Hepatocyte (in vitro differentiated cells): ENCODE measurements around the gene DEPDC5. TPM values are rescaled to one million over a fixed set of nuclear protein-coding genes. Genes with fewer than 3 reads are reported as not detected.
A peak's percentile ranks its signal among the peaks of the same experiment; 100 is the strongest.

Experiments
- DNase-seq: peaks from one replicate; pipeline ENCODE4 v3.0.0-alpha.2; 2016; ENCODE audit warnings: low spot score
- H2AFZ ChIP-seq: fragments of 200-600 bp; sonication (generic); 2 replicates; pipeline ENCODE4 v1.6.0; 2016; ENCODE audit warnings: antibody characterized with exemption, mild to moderate bottlenecking
- H3K27ac ChIP-seq: fragments of 200-600 bp; sonication (generic); 2 replicates; pipeline ENCODE4 v1.5.1; 2016; ENCODE audit warnings: mild to moderate bottlenecking
- H3K27me3 ChIP-seq: fragments of 200-600 bp; sonication (generic); 2 replicates; pipeline ENCODE4 v1.6.1; 2016
- H3K36me3 ChIP-seq: fragments of 200-600 bp; sonication (generic); replicated peaks from 2 replicates; pipeline ENCODE4 v1.5.1; 2016; ENCODE audit warnings: low read depth; ENCODE audit not compliant: insufficient read depth
- H3K4me1 ChIP-seq: fragments of 200-600 bp; sonication (generic); 2 replicates; pipeline ENCODE4 v1.5.1; 2016; ENCODE audit warnings: mild to moderate bottlenecking, moderate library complexity; ENCODE audit not compliant: insufficient read depth
- H3K4me2 ChIP-seq: fragments of 200-600 bp; sonication (generic); 2 replicates; pipeline ENCODE4 v1.6.0; 2016
- H3K4me3 ChIP-seq: fragments of 200-600 bp; sonication (generic); 2 replicates; pipeline ENCODE4 v1.5.1; 2016; ENCODE audit warnings: mild to moderate bottlenecking
- H3K79me2 ChIP-seq: fragments of 200-600 bp; sonication (generic); 2 replicates; pipeline ENCODE4 v1.6.0; 2017; ENCODE audit warnings: mild to moderate bottlenecking
- H3K9me2 ChIP-seq: fragments of 200-600 bp; sonication (generic); replicated peaks from 2 replicates; pipeline ENCODE4 v1.6.0; 2017; ENCODE audit warnings: mild to moderate bottlenecking; ENCODE audit not compliant: insufficient read depth
- H3K9me3 ChIP-seq: fragments of 200-600 bp; sonication (generic); 2 replicates; pipeline ENCODE4 v1.5.1; 2016; ENCODE audit warnings: low read depth, mild to moderate bottlenecking
- H4K20me1 ChIP-seq: fragments of 200-600 bp; sonication (generic); 2 replicates; pipeline ENCODE4 v1.6.0; 2016; ENCODE audit warnings: mild to moderate bottlenecking; ENCODE audit not compliant: insufficient read depth, poor library complexity, severe bottlenecking
- CTCF ChIP-seq: fragments of 200-600 bp; sonication (generic); IDR thresholded peaks from 2 replicates; pipeline ENCODE4 v1.5.1; 2016; ENCODE audit warnings: antibody characterized with exemption, mild to moderate bottlenecking; ENCODE audit not compliant: poor library complexity
- EZH2 ChIP-seq: fragments of 200-600 bp; sonication (generic); IDR thresholded peaks from 2 replicates; pipeline ENCODE4 v1.6.1; 2016; ENCODE audit warnings: antibody characterized with exemption, mild to moderate bottlenecking, borderline replicate concordance
- EZH2phosphoT487 ChIP-seq: fragments of 200-600 bp; sonication (generic); IDR thresholded peaks from one replicate; pipeline ENCODE4 v1.6.1; 2018; ENCODE audit warnings: antibody characterized with exemption, mild to moderate bottlenecking, low read depth, moderate library complexity; ENCODE audit not compliant: unreplicated experiment, severe bottlenecking
- WGBS: methylation state at CpG from one replicate; pipeline ENCODE4 v1.1.6; 2016; ENCODE audit warnings: low lambda C conversion rate; ENCODE audit errors: missing lambda C conversion rate; 5-methylcytosine and 5-hydroxymethylcytosine counted together
- polyA plus RNA-seq: library from polyadenylated mRNA; unstranded; fragments of >200 nt; fragmentation: Nextera tagmentation; extraction: Ambion mirVana; gene quantifications from 2 replicates; pipeline ENCODE4 v1.2.1, GENCODE V29; 2016
- total RNA-seq: library from RNA; depleted of rRNA; stranded (reverse); fragments of >200 nt; gene quantifications from 2 replicates; pipeline ENCODE4 v1.2.3, GENCODE V29; 2014

Gene DEPDC5
- total and polyA plus RNA-seq, 2 experiments from 2014 or later: 12.9 to 14.5 TPM

DNA sequence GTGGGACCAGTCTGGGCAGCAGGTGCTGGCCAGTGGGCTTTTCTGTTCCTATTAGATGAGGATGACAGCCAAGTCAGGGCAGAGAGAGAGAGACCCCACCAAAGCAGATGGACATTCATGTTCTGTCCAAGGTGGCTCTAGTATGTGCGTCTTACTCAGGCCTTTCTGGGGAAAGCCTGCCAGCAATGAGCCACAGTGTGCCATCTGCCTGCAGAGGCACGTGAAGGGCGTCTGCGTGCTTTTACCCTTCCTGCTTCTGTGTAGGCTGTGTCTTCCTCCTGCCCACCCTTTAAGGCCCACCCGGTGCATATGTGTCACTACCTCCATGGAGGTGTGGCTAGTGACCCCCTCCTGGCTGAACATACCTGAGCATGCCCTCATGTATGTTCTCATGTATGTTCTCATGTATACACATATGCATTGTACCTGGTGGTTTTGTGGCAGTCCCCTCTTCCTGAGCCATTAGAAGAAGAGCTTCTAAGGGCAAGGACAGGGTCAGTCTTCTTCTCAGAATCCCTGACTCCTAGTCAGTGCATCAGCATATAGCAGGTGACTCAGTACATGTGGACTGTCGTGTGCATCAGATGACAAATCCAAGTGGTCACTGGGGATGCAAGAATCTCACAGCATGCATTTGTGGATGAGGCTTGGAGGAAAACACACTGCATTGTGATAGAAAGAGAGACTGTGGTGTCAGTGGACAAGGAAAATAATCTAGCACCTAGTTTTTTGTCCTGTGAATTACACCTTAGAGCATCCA, 100.1 kb downstream of the DEPDC5 start:
- no peak overlapping the region for H3K4me3 ChIP-seq
- H3K79me2 ChIP-seq: no peaks in the 10 kb centered on the region
- no peaks in the 10 kb centered on the region for H4K20me1 ChIP-seq
- no peak overlapping the region for H3K4me2 ChIP-seq
- H3K36me3 ChIP-seq: no peaks in the 10 kb centered on the region
- no peaks in the 10 kb centered on the region for H3K9me3 ChIP-seq
- TF ChIP-seq CTCF (no peak), EZH2phosphoT487 (no peak), EZH2 (no peak)
- 96% methylated on average over 6 of the region's 6 CpGs for WGBS
- no peak for DNase-seq
- H3K4me1 ChIP-seq: no peaks in the 10 kb centered on the region
- H3K9me2 ChIP-seq: no peaks in the 10 kb centered on the region
- H2AFZ ChIP-seq: no peak overlapping the region
- no peak overlapping the region for H3K27ac ChIP-seq
- H3K27me3 ChIP-seq: no peaks in the 10 kb centered on the region

DNA sequence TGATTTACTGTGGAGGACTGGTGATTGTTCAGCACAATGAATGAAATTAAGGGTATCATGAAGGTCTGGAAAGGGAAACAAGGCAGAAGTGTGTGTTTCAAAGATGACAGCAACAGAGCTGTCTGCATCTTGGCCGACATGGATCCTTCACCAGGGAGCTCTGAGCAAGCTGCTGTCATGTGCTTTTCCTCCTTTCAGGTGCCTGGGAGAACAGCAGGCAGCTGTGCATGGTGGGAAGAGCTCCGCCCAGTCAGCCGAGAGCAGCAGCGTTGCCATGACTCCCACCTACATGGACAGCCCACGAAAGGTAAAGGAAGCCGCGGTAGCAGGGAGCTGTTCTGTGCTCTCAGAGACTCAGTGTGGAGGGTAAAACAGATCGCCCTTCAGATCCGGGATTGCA, 103.4 kb downstream of the DEPDC5 start:
- H2AFZ ChIP-seq: no peak overlapping the region
- H3K4me2 ChIP-seq: no peak overlapping the region
- no peaks in the 10 kb centered on the region for H3K9me2 ChIP-seq
- no peaks in the 10 kb centered on the region for H3K36me3 ChIP-seq
- no peaks in the 10 kb centered on the region for H4K20me1 ChIP-seq
- H3K9me3 ChIP-seq: no peaks in the 10 kb centered on the region
- H3K4me3 ChIP-seq: no peak overlapping the region
- peak overlapping the region; percentile 26 for H3K27ac ChIP-seq
- TF ChIP-seq EZH2: no peak
- no peak for TF ChIP-seq EZH2phosphoT487
- no peak for TF ChIP-seq CTCF
- H3K27me3 ChIP-seq: no peaks in the 10 kb centered on the region
- 38% methylated on average over 9 of the region's 9 CpGs for WGBS
- H3K4me1 ChIP-seq: no peaks in the 10 kb centered on the region
- DNase-seq: peak; percentile 84
- H3K79me2 ChIP-seq: no peaks in the 10 kb centered on the region

GRCh38 chr22:31861226-31861840, 107.5 kb downstream of the DEPDC5 start:
- H3K36me3 ChIP-seq: no peaks in the 10 kb centered on the region
- H3K27ac ChIP-seq: no peak overlapping the region
- no peak for DNase-seq
- no peak overlapping the region for H2AFZ ChIP-seq
- H4K20me1 ChIP-seq: no peaks in the 10 kb centered on the region
- no peaks in the 10 kb centered on the region for H3K9me3 ChIP-seq
- no peaks in the 10 kb centered on the region for H3K9me2 ChIP-seq
- no peak overlapping the region for H3K4me3 ChIP-seq
- WGBS: 97% methylated on average over 11 of the region's 11 CpGs
- no peaks in the 10 kb centered on the region for H3K27me3 ChIP-seq
- no peak for TF ChIP-seq CTCF
- TF ChIP-seq EZH2phosphoT487: no peak
- TF ChIP-seq EZH2: no peak
- H3K79me2 ChIP-seq: no peaks in the 10 kb centered on the region
- H3K4me2 ChIP-seq: no peak overlapping the region
- no peaks in the 10 kb centered on the region for H3K4me1 ChIP-seq
